GM23338 (cell line): ENCODE data around the gene RRAD. TPM values are rescaled to one million over a fixed set of nuclear protein-coding genes. Genes with fewer than 3 reads are reported as not detected.

Source experiments
- ATAC-seq: fragments of 200-7000 bp; cut with Tn5 transposase; 3 replicates; pipeline ENCODE4 v1.9.1; 2020
- DNase-seq: peaks from one replicate; pipeline ENCODE4 v3.0.0-alpha.2; 2015; ENCODE audit warnings: low spot score
- H2AFZ ChIP-seq: fragments of 200-600 bp; sonication (generic); 2 replicates; pipeline ENCODE4 v1.8.0; 2016; ENCODE audit warnings: antibody characterized with exemption, mild to moderate bottlenecking, moderate library complexity
- H3F3A ChIP-seq: fragments of 200-600 bp; sonication (generic); replicated peaks from 2 replicates; pipeline ENCODE4 v1.8.0; 2017; ENCODE audit warnings: antibody characterized with exemption, mixed run types, low read depth
- H3K27ac ChIP-seq: fragments of 200-600 bp; sonication (generic); 2 replicates; pipeline ENCODE4 v1.6.1; 2016; ENCODE audit warnings: low read depth
- H3K27me3 ChIP-seq: fragments of 200-600 bp; sonication (generic); 2 replicates; pipeline ENCODE4 v1.8.0; 2016; ENCODE audit warnings: mild to moderate bottlenecking, mixed run types, moderate library complexity; ENCODE audit not compliant: insufficient read depth
- H3K36me3 ChIP-seq: fragments of 200-600 bp; sonication (generic); 2 replicates; pipeline ENCODE4 v1.8.0; 2016; ENCODE audit warnings: mild to moderate bottlenecking; ENCODE audit not compliant: insufficient read depth
- H3K4me1 ChIP-seq: fragments of 200-600 bp; sonication (generic); 2 replicates; pipeline ENCODE4 v1.8.0; 2016; ENCODE audit warnings: mild to moderate bottlenecking, moderate library complexity; ENCODE audit not compliant: insufficient read depth
- H3K4me2 ChIP-seq: fragments of 200-600 bp; sonication (generic); 2 replicates; pipeline ENCODE4 v1.7.1; 2017; ENCODE audit warnings: mixed run types
- H3K4me3 ChIP-seq: fragments of 200-600 bp; sonication (generic); 2 replicates; pipeline ENCODE4 v1.6.1; 2016; ENCODE audit warnings: mixed run types
- H3K79me2 ChIP-seq: fragments of 200-600 bp; sonication (generic); replicated peaks from 2 replicates; pipeline ENCODE4 v1.8.0; 2017; ENCODE audit warnings: mild to moderate bottlenecking; ENCODE audit not compliant: insufficient read depth
- H3K9me2 ChIP-seq: fragments of 200-600 bp; sonication (generic); 2 replicates; pipeline ENCODE4 v1.8.0; 2017; ENCODE audit not compliant: insufficient read depth
- H4K20me1 ChIP-seq: fragments of 200-600 bp; sonication (generic); replicated peaks from 2 replicates; pipeline ENCODE4 v1.8.0; 2017; ENCODE audit warnings: mild to moderate bottlenecking; ENCODE audit not compliant: insufficient read depth
- H3K27ac Mint-ChIP-seq: 2 replicates; pipeline ENCODE4 v1.8.0; 2020; ENCODE audit warnings: inconsistent platforms, mild to moderate bottlenecking, moderate library complexity, mixed read lengths
- H3K27me3 Mint-ChIP-seq: 3 replicates; pipeline ENCODE4 v1.8.0; 2022; ENCODE audit warnings: low read depth, mild to moderate bottlenecking, moderate library complexity, mixed read lengths, inconsistent platforms; ENCODE audit not compliant: insufficient read depth, poor library complexity
- H3K36me3 Mint-ChIP-seq: 3 replicates; pipeline ENCODE4 v1.8.0; 2021; ENCODE audit warnings: low read depth, mild to moderate bottlenecking, inconsistent platforms, moderate library complexity, mixed read lengths
- H3K4me1 Mint-ChIP-seq: 3 replicates; pipeline ENCODE4 v1.8.0; 2020; ENCODE audit warnings: mild to moderate bottlenecking, inconsistent platforms, mixed read lengths
- H3K4me3 Mint-ChIP-seq: 3 replicates; pipeline ENCODE4 v1.8.0; 2021; ENCODE audit warnings: moderate library complexity, mild to moderate bottlenecking, inconsistent platforms, mixed read lengths
- H3K9me3 Mint-ChIP-seq: 3 replicates; pipeline ENCODE4 v1.8.0; 2020; ENCODE audit warnings: moderate library complexity, mild to moderate bottlenecking, inconsistent platforms, mixed read lengths
- CREB1 ChIP-seq: fragments of 250-450 bp; sonication (Bioruptor Pico); IDR thresholded peaks from 2 replicates; pipeline ENCODE4 v1.5.0; 2020; ENCODE audit warnings: low read depth, mild to moderate bottlenecking, moderate library complexity
- EZH2 ChIP-seq: fragments of 200-600 bp; sonication (generic); IDR thresholded peaks from one replicate; pipeline ENCODE4 v1.8.0; 2017; ENCODE audit warnings: antibody characterized with exemption, mild to moderate bottlenecking, low read depth; ENCODE audit not compliant: unreplicated experiment
- EZH2phosphoT487 ChIP-seq: fragments of 200-600 bp; sonication (generic); IDR thresholded peaks from one replicate; pipeline ENCODE4 v1.8.1; 2018; ENCODE audit warnings: antibody characterized with exemption; ENCODE audit not compliant: unreplicated experiment
- JUNB ChIP-seq: IDR thresholded peaks from one replicate; pipeline ENCODE4 v1.6.1; 2016; ENCODE audit warnings: antibody characterized with exemption; ENCODE audit not compliant: unreplicated experiment
- NANOG ChIP-seq: IDR thresholded peaks from 2 replicates; pipeline ENCODE4 v1.6.1; 2016; ENCODE audit warnings: antibody characterized with exemption, borderline replicate concordance
- POLR2AphosphoS5 ChIP-seq: IDR thresholded peaks from 2 replicates; pipeline ENCODE4 v1.6.1; 2016; ENCODE audit warnings: antibody characterized with exemption, low read depth
- ZNF114 ChIP-seq: fragments of 250-450 bp; sonication (Bioruptor Pico); IDR thresholded peaks from 2 replicates; pipeline ENCODE4 v1.5.0; 2020; ENCODE audit warnings: mild to moderate bottlenecking, moderate library complexity
- ZNF331 ChIP-seq: fragments of 250-450 bp; sonication (Bioruptor Pico); IDR thresholded peaks from 2 replicates; pipeline ENCODE4 v1.5.0; 2020; ENCODE audit warnings: low read depth, mild to moderate bottlenecking, moderate library complexity
- ZNF462 ChIP-seq: fragments of 250-450 bp; sonication (Bioruptor Pico); IDR thresholded peaks from 2 replicates; pipeline ENCODE4 v1.5.0; 2020; ENCODE audit warnings: mild to moderate bottlenecking, moderate library complexity
- polyA plus RNA-seq: library from polyadenylated mRNA; unstranded; fragments of >200 nt; fragmentation: Nextera tagmentation; extraction: Ambion mirVana; gene quantifications from 2 replicates; pipeline ENCODE4 v1.2.1, GENCODE V29; 2016
- total RNA-seq: library from RNA; depleted of rRNA; stranded (reverse); fragments of >200 nt; shearing (Covaris generic); gene quantifications from 2 replicates; pipeline ENCODE4 v1.2.3, GENCODE V29; 2014
- TF ChIP-seq, protein P1 (sequence below): IDR thresholded peaks from 2 replicates; pipeline ENCODE4 v1.6.1; 2016; ENCODE audit warnings: antibody characterized with exemption
- TF ChIP-seq, protein P2 (sequence below), 2 experiments: fragments of 200-600 bp in 1 of 2; sonication (generic) in 1 of 2; conservative IDR thresholded peaks; 2 replicates each; pipeline versions ENCODE4 v1.5.1 to v1.6.1; 2016 to 2017; ENCODE audit warnings: antibody characterized with exemption in 2 of 2, low read depth in 2 of 2, mild to moderate bottlenecking in 2 of 2, moderate library complexity in 1 of 2
- TF ChIP-seq, protein P3 (sequence below): IDR thresholded peaks from one replicate; pipeline ENCODE4 v1.6.1; 2018; ENCODE audit warnings: antibody characterized with exemption; ENCODE audit not compliant: unreplicated experiment

Gene RRAD
- total and polyA plus RNA-seq, 2 experiments from 2014 or later: 0.18 TPM; not detected in 1

GRCh38 chr16:66943426-66944053 is 18.2 kb upstream of the RRAD start:
- peaks cover 3% of the 10 kb centered on the region; the same call in 1 of the 2 replicates for H3K4me1 ChIP-seq
- peaks cover 13% of the 10 kb centered on the region for H3K27me3 ChIP-seq
- Mint-ChIP-seq H3K27ac (no peak overlapping the region), H3K4me1 (no peaks in the 10 kb centered on the region; the same call in 2 of the 3 replicates), H3K36me3 (peaks cover 19% of the 10 kb centered on the region), H3K4me3 (no peak overlapping the region), H3K9me3 (no peaks in the 10 kb centered on the region), H3K27me3 (peaks cover 17% of the 10 kb centered on the region)
- no peak overlapping the region for H3K4me3 ChIP-seq
- no peak for TF ChIP-seq ZNF331
- no peak for TF ChIP-seq CREB1 (CRISPR knock-in tag)
- no peak for TF ChIP-seq ZNF114 (CRISPR knock-in tag)
- no peak for TF ChIP-seq ZNF462
- no peak for TF ChIP-seq JUNB
- TF ChIP-seq, protein P1, sequence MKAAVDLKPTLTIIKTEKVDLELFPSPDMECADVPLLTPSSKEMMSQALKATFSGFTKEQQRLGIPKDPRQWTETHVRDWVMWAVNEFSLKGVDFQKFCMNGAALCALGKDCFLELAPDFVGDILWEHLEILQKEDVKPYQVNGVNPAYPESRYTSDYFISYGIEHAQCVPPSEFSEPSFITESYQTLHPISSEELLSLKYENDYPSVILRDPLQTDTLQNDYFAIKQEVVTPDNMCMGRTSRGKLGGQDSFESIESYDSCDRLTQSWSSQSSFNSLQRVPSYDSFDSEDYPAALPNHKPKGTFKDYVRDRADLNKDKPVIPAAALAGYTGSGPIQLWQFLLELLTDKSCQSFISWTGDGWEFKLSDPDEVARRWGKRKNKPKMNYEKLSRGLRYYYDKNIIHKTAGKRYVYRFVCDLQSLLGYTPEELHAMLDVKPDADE: no peak
- TF ChIP-seq, protein P2, sequence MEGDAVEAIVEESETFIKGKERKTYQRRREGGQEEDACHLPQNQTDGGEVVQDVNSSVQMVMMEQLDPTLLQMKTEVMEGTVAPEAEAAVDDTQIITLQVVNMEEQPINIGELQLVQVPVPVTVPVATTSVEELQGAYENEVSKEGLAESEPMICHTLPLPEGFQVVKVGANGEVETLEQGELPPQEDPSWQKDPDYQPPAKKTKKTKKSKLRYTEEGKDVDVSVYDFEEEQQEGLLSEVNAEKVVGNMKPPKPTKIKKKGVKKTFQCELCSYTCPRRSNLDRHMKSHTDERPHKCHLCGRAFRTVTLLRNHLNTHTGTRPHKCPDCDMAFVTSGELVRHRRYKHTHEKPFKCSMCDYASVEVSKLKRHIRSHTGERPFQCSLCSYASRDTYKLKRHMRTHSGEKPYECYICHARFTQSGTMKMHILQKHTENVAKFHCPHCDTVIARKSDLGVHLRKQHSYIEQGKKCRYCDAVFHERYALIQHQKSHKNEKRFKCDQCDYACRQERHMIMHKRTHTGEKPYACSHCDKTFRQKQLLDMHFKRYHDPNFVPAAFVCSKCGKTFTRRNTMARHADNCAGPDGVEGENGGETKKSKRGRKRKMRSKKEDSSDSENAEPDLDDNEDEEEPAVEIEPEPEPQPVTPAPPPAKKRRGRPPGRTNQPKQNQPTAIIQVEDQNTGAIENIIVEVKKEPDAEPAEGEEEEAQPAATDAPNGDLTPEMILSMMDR (conservative IDR thresholded peaks at IDR 0.05; ENCODE audit: low read depth in 2 of 2): no peak
- no peak for TF ChIP-seq EZH2
- TF ChIP-seq, protein P3, sequence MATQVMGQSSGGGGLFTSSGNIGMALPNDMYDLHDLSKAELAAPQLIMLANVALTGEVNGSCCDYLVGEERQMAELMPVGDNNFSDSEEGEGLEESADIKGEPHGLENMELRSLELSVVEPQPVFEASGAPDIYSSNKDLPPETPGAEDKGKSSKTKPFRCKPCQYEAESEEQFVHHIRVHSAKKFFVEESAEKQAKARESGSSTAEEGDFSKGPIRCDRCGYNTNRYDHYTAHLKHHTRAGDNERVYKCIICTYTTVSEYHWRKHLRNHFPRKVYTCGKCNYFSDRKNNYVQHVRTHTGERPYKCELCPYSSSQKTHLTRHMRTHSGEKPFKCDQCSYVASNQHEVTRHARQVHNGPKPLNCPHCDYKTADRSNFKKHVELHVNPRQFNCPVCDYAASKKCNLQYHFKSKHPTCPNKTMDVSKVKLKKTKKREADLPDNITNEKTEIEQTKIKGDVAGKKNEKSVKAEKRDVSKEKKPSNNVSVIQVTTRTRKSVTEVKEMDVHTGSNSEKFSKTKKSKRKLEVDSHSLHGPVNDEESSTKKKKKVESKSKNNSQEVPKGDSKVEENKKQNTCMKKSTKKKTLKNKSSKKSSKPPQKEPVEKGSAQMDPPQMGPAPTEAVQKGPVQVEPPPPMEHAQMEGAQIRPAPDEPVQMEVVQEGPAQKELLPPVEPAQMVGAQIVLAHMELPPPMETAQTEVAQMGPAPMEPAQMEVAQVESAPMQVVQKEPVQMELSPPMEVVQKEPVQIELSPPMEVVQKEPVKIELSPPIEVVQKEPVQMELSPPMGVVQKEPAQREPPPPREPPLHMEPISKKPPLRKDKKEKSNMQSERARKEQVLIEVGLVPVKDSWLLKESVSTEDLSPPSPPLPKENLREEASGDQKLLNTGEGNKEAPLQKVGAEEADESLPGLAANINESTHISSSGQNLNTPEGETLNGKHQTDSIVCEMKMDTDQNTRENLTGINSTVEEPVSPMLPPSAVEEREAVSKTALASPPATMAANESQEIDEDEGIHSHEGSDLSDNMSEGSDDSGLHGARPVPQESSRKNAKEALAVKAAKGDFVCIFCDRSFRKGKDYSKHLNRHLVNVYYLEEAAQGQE: no peak
- no peak for TF ChIP-seq EZH2phosphoT487
- TF ChIP-seq NANOG: no peak
- TF ChIP-seq POLR2AphosphoS5: no peak
- no peak overlapping the region for H3K27ac ChIP-seq
- H3K36me3 ChIP-seq: no peaks in the 10 kb centered on the region
- no peaks in the 10 kb centered on the region for H3F3A ChIP-seq
- no peaks in the 10 kb centered on the region for H3K9me2 ChIP-seq
- no peak overlapping the region for H3K4me2 ChIP-seq
- ATAC-seq (no peak), DNase-seq (no peak)
- H4K20me1 ChIP-seq: no peaks in the 10 kb centered on the region
- no peak overlapping the region for H2AFZ ChIP-seq
- no peaks in the 10 kb centered on the region for H3K79me2 ChIP-seq
